GM23338 (cell line): ENCODE data around the gene MLF2.

ENCODE experiments used
- CREB1 ChIP-seq: fragments of 250-450 bp; sonication (Bioruptor Pico); IDR thresholded peaks from 2 replicates; pipeline ENCODE4 v1.5.0; 2020; ENCODE audit warnings: low read depth, mild to moderate bottlenecking, moderate library complexity
- EZH2 ChIP-seq: fragments of 200-600 bp; sonication (generic); IDR thresholded peaks from one replicate; pipeline ENCODE4 v1.8.0; 2017; ENCODE audit warnings: antibody characterized with exemption, mild to moderate bottlenecking, low read depth; ENCODE audit not compliant: unreplicated experiment
- EZH2phosphoT487 ChIP-seq: fragments of 200-600 bp; sonication (generic); IDR thresholded peaks from one replicate; pipeline ENCODE4 v1.8.1; 2018; ENCODE audit warnings: antibody characterized with exemption; ENCODE audit not compliant: unreplicated experiment
- JUNB ChIP-seq: IDR thresholded peaks from one replicate; pipeline ENCODE4 v1.6.1; 2016; ENCODE audit warnings: antibody characterized with exemption; ENCODE audit not compliant: unreplicated experiment
- POLR2AphosphoS5 ChIP-seq: IDR thresholded peaks from 2 replicates; pipeline ENCODE4 v1.6.1; 2016; ENCODE audit warnings: antibody characterized with exemption, low read depth
- TF ChIP-seq, protein P1 (sequence below), 2 experiments: fragments of 200-600 bp in 1 of 2; sonication (generic) in 1 of 2; conservative IDR thresholded peaks; 2 replicates each; pipeline versions ENCODE4 v1.5.1 to v1.6.1; 2016 to 2017; ENCODE audit warnings: antibody characterized with exemption in 2 of 2, low read depth in 2 of 2, mild to moderate bottlenecking in 2 of 2, moderate library complexity in 1 of 2
- TF ChIP-seq, protein P2 (sequence below): IDR thresholded peaks from one replicate; pipeline ENCODE4 v1.6.1; 2018; ENCODE audit warnings: antibody characterized with exemption; ENCODE audit not compliant: unreplicated experiment
- TF ChIP-seq, protein P3 (sequence below): IDR thresholded peaks from 2 replicates; pipeline ENCODE4 v1.6.1; 2016; ENCODE audit warnings: antibody characterized with exemption

DNA sequence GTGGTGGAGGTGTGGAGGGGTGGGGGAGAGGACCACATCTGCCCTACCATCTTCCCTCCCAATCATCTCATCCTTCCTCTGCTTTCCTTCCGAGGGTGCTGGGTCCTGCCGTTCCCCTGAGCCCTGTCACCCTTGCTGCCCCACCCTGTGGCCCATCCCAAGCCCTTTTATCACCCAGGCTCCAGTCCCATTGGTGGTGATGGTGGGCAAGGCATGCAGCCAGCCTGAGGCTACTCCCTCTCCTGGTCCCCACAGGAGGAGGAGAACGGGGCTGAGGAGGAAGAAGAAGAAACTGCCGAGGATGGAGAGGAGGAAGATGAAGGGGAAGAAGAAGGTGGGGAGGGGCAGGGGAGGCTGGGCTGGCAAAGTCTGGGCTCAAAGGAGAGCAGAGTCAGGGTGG, 16.7 kb upstream of the MLF2 start:
- TF ChIP-seq, protein P1, sequence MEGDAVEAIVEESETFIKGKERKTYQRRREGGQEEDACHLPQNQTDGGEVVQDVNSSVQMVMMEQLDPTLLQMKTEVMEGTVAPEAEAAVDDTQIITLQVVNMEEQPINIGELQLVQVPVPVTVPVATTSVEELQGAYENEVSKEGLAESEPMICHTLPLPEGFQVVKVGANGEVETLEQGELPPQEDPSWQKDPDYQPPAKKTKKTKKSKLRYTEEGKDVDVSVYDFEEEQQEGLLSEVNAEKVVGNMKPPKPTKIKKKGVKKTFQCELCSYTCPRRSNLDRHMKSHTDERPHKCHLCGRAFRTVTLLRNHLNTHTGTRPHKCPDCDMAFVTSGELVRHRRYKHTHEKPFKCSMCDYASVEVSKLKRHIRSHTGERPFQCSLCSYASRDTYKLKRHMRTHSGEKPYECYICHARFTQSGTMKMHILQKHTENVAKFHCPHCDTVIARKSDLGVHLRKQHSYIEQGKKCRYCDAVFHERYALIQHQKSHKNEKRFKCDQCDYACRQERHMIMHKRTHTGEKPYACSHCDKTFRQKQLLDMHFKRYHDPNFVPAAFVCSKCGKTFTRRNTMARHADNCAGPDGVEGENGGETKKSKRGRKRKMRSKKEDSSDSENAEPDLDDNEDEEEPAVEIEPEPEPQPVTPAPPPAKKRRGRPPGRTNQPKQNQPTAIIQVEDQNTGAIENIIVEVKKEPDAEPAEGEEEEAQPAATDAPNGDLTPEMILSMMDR (conservative IDR thresholded peaks at IDR 0.05; ENCODE audit: low read depth in 2 of 2) = no peak
- no peak for TF ChIP-seq JUNB
- TF ChIP-seq EZH2phosphoT487 = no peak
- TF ChIP-seq EZH2 = no peak
- TF ChIP-seq, protein P2, sequence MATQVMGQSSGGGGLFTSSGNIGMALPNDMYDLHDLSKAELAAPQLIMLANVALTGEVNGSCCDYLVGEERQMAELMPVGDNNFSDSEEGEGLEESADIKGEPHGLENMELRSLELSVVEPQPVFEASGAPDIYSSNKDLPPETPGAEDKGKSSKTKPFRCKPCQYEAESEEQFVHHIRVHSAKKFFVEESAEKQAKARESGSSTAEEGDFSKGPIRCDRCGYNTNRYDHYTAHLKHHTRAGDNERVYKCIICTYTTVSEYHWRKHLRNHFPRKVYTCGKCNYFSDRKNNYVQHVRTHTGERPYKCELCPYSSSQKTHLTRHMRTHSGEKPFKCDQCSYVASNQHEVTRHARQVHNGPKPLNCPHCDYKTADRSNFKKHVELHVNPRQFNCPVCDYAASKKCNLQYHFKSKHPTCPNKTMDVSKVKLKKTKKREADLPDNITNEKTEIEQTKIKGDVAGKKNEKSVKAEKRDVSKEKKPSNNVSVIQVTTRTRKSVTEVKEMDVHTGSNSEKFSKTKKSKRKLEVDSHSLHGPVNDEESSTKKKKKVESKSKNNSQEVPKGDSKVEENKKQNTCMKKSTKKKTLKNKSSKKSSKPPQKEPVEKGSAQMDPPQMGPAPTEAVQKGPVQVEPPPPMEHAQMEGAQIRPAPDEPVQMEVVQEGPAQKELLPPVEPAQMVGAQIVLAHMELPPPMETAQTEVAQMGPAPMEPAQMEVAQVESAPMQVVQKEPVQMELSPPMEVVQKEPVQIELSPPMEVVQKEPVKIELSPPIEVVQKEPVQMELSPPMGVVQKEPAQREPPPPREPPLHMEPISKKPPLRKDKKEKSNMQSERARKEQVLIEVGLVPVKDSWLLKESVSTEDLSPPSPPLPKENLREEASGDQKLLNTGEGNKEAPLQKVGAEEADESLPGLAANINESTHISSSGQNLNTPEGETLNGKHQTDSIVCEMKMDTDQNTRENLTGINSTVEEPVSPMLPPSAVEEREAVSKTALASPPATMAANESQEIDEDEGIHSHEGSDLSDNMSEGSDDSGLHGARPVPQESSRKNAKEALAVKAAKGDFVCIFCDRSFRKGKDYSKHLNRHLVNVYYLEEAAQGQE = no peak
- no peak for TF ChIP-seq POLR2AphosphoS5
- no peak for TF ChIP-seq CREB1 (CRISPR knock-in tag)
- TF ChIP-seq, protein P3, sequence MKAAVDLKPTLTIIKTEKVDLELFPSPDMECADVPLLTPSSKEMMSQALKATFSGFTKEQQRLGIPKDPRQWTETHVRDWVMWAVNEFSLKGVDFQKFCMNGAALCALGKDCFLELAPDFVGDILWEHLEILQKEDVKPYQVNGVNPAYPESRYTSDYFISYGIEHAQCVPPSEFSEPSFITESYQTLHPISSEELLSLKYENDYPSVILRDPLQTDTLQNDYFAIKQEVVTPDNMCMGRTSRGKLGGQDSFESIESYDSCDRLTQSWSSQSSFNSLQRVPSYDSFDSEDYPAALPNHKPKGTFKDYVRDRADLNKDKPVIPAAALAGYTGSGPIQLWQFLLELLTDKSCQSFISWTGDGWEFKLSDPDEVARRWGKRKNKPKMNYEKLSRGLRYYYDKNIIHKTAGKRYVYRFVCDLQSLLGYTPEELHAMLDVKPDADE = no peak
